Subcutaneous adipose tissue (tissue), 4 donors: Measurements from ENCODE around the gene DBH. TPM values are rescaled to one million over a fixed set of nuclear protein-coding genes. Genes with fewer than 3 reads are reported as not detected.

Experiments
- total RNA-seq, 4 donors: library from RNA; depleted of rRNA; stranded (reverse); fragments of >200 nt; gene quantifications; one replicate each; pipeline ENCODE4 v1.1.0, GENCODE V29; 2016
- TF ChIP-seq, protein P1 (sequence below): fragments of 450-650 bp; IDR thresholded peaks from one replicate; pipeline ENCODE4 v1.5.1; 2016; ENCODE audit warnings: low read depth, mild to moderate bottlenecking, control low read depth, antibody characterized with exemption, moderate library complexity

The DBH gene
- total RNA-seq, 4 donors from 2014 or later: not detected

DNA sequence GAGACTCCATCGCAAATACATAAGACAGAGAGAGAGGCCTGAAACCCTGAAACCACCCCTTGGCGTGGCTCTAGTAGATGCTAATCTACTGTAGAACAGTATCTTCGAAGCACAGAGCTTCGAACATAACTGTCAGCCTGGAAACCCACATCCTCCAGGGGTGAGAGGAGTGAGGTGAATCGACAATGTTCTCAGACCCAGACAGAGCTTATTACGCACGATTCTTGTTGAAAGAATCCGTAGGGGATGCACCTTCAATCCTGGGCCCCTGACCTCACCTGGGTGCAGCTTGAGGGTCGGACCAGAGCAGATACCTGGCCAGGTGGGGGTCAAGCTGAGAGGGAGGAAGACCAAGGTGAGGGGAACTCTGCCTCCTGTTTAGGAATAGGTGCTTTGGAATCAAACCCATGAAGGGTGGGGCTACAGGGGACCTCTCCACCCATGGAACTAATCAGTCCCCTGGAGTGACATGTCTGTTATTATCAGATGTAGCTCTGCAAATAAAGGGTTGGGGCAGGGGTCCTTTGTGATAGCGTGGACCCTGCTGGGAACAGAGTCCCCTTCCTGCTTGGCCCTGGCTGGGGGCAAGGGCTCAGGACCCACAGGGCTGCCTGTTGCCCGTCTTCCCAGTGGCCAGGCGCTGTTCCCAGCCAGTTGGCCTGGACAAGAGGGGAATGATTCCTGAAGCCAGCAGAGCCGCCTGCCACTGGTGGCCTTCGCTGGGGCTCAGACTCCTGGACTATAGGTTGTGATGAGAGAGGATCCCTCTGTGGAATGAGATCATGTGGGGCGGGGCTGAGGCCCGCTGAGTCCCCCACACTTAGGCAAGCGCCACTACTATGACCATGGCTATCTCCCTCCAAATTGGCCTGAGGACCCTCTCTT, 41.2 kb downstream of the DBH start:
- TF ChIP-seq, protein P1, sequence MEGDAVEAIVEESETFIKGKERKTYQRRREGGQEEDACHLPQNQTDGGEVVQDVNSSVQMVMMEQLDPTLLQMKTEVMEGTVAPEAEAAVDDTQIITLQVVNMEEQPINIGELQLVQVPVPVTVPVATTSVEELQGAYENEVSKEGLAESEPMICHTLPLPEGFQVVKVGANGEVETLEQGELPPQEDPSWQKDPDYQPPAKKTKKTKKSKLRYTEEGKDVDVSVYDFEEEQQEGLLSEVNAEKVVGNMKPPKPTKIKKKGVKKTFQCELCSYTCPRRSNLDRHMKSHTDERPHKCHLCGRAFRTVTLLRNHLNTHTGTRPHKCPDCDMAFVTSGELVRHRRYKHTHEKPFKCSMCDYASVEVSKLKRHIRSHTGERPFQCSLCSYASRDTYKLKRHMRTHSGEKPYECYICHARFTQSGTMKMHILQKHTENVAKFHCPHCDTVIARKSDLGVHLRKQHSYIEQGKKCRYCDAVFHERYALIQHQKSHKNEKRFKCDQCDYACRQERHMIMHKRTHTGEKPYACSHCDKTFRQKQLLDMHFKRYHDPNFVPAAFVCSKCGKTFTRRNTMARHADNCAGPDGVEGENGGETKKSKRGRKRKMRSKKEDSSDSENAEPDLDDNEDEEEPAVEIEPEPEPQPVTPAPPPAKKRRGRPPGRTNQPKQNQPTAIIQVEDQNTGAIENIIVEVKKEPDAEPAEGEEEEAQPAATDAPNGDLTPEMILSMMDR: no peak

DNA sequence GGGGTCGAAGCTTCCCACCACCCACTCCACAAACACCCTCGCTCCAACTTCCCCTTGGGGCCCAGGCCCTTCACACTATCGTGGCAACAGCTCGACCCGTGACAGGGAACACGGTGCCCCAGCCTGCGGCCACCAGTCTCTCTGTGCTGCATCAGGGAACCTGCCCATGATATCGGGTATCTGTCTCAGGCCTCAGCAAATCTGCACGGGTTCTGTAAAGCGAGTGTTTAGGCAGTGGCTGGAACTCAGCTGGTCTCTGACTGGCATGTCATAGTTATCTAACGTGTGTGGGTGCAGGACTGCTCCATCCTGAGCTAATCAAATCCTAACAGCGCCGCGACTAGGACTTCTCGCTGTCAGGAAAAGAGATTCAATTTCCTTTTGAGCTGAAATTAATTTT, 42.9 kb downstream of the DBH start:
- TF ChIP-seq, protein P1: no peak

DNA sequence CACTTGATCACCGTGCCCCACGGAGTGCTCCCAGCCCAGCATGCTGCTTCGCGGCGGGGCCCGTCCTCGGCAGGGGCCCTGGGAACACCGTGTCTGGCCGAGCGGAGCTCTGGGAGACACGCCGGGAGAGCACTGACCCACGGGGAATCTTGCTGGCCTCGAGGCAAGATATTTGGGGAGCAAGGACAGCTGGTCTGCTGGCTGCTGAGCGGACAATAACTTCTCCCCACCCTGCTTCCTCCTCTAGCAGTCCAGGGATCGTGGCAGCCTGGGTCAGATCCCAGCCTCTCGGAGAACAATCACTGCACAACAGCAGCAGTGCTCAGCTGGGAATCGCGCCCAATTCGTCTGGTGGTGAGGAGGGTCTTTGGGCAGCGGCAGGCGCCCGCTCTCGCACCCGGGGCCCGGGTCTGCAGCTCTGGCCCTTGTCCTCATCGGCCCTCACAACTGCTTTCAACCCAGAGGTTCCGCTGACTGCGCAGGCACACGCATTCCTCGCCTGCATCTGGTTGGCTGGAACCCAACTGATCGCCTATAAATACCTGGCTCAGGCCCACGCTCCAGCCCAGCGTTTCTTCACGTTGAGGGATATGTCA, 43.4 kb downstream of the DBH start:
- TF ChIP-seq, protein P1: no peak

DNA sequence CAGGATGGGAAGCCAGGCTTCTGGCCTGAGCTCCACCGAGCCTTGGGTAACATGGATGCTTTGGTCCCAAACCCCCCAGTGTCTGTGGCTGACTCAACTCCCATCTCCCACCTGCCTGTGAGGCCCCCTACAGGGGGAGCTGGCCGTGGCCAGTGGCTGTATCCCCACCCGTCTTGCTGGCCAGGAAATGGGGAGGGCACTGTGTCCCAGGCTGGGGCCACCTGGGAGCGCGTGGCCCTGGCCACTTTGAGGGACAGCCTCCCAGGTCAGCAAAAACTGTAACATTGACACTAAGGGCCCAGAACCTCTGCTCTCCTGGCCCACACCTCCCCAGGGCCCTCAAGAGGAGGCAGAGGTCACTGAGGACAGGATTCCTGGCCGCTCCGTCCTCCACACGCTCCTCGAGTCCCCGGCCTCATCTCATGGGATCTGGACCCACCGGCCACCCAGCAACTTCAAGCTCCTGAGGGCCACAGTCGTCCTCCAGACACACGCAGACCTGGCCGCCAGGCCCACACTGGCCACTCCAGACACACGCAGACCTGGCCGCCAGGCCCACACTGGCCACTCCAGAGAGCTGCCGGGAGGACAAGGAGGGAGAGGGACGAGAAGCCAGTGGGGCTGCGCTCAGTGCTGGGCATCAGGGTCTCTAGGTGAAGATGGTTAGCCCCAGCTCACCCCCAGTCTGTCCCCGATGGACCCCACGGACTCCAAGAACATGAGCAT, 44.2 kb downstream of the DBH start:
- TF ChIP-seq, protein P1: no peak

DNA sequence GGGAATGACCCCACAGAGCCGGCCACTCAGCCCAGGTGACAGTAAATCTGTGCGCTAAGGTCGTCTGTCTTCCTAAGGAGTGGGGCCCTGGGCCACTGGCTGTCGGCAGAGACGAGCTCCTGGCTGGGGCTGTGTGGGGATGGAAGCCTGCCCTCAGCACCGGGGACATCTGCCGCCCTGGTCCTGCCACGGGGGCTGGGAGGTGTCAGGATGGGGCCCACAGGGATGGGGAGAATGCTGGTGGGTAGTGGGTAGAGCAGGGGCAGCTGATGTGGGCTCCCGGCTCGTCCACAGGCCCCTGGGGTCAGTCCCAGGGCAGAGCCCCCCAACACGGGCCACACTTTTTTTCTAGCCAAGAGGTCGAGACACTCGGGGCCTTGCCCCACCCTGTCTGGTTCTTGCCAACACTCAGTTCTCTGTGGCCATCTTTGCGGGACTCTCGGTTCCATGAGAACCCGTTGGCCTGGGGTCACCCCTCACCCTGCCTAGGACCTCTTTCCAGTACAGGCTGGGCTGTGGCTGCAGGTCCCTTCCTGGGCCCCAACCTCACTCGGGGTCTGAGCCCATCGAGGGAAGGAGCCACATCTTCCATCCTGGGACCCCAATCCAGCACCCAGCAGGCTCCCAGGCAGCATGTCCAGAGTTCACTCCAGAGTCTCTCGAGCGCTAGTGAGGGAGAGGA, 45.0 kb downstream of the DBH start:
- TF ChIP-seq, protein P1: no peak

GRCh38 chr9:133681658-133682306, 45.6 kb downstream of the DBH start:
- TF ChIP-seq, protein P1: no peak
